ENCODE data around the gene ARHGAP8. TPM values are rescaled to one million over a fixed set of nuclear protein-coding genes. Genes with fewer than 3 reads are reported as not detected.

ARHGAP8 gene
- total RNA-seq, 4 donors from 2014 or later: 1.7 to 5.7 (median 3.0) TPM

DNA sequence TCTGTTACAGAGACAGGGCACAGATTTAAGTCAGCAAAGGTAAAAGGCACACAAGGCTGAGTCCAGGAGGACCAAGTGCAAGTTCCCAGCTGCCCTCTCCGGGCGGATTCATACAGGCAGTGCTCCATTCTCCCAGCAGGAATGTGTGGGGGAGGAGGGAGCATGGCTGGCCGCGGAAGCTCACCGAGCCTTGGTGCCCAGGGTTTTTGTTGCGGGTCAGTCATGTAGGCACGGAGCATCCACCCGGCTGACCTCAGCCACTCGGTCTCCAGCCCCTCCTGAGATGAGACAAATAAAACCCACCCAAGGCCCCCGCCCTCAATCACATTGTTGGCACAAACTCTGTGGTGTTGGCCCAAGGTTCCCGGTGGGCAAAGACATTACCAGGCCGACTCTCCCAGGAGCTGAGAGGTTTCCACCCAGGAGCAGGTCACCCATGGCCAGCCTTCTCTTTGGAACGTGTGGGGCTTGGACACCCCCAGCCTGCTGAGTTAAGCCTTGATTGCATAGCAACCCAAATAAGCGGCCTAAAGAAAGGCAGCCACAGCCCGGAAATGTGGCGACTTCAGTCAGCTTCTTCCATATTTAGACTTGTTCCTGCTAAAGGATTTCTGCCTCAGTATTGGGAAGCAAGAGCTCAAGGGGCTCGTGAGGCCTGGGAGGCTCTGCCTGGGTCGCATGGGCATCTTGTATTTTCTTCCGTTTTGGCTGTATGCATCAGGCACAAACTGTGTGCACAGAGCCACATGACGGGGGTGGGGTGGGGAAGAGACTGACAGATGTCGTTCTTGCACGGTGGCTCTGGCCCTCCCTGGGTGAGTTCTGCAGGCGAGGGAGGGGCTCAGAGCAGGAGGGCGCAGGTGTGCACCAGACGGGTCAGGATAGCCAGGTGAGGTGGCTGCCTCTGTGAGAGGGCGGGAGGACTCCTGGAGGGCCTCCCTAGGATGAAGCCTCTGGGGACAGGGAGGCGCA, 63.0 kb downstream of the ARHGAP8 start:
- Histone ChIP-seq H3K27ac (no peak overlapping the region), H3K36me3 (no peaks in the 10 kb centered on the region), H3K9me3 (peaks cover 0 to 9% (median 0%) of the 10 kb centered on the region in 4 donors), H3K4me3 (no peak overlapping the region), H3K27me3 (no peaks in the 10 kb centered on the region), H3K4me1 (peaks cover 0 to 1% (median 0%) of the 10 kb centered on the region in 4 donors)
- DNase-seq (ENCODE audit: low spot score in 2 of 2): no peak
- 60 to 74% methylated on average over 24 to 27 of the region's 27 CpGs for WGBS, 2 donors
- TF ChIP-seq, protein P1, sequence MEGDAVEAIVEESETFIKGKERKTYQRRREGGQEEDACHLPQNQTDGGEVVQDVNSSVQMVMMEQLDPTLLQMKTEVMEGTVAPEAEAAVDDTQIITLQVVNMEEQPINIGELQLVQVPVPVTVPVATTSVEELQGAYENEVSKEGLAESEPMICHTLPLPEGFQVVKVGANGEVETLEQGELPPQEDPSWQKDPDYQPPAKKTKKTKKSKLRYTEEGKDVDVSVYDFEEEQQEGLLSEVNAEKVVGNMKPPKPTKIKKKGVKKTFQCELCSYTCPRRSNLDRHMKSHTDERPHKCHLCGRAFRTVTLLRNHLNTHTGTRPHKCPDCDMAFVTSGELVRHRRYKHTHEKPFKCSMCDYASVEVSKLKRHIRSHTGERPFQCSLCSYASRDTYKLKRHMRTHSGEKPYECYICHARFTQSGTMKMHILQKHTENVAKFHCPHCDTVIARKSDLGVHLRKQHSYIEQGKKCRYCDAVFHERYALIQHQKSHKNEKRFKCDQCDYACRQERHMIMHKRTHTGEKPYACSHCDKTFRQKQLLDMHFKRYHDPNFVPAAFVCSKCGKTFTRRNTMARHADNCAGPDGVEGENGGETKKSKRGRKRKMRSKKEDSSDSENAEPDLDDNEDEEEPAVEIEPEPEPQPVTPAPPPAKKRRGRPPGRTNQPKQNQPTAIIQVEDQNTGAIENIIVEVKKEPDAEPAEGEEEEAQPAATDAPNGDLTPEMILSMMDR (IDR thresholded peaks at IDR 0.05): no peak

DNA sequence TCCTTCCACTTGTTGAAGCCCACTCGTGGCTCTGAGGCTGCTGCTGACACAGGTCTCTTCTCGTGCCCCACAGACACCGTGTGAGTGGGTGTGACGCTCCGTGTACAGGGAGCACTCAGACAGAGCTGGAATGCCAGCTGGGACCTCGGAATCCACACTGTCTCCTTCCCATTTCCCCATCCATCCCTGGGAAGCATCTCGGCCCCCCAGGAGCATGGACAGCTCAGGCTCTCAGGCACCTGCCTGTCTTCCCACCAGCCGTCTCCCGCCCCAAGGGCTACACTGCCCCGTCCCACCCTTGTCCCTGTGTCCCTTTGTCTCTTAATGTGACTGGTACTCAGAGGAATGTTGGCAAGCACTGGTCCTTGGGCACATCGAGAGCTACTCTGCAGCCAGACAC, 63.8 kb downstream of the ARHGAP8 start:
- H3K4me1 ChIP-seq: peaks cover 0 to 7% (median 0%) of the 10 kb centered on the region in 4 donors
- H3K36me3 ChIP-seq: no peaks in the 10 kb centered on the region
- WGBS, 2 donors: 62 to 64% methylated on average over 11 of the region's 11 CpGs
- H3K27ac ChIP-seq: no peak overlapping the region
- H3K9me3 ChIP-seq: peaks cover 0 to 9% (median 0%) of the 10 kb centered on the region in 4 donors
- DNase-seq (ENCODE audit: low spot score in 2 of 2): no peak
- H3K4me3 ChIP-seq: no peak overlapping the region
- TF ChIP-seq EP300 (IDR thresholded peaks at IDR 0.05) (no peak), POLR2A (IDR thresholded peaks at IDR 0.05) (no peak)
- TF ChIP-seq, protein P1 (IDR thresholded peaks at IDR 0.05): no peak
- no peaks in the 10 kb centered on the region for H3K27me3 ChIP-seq

DNA sequence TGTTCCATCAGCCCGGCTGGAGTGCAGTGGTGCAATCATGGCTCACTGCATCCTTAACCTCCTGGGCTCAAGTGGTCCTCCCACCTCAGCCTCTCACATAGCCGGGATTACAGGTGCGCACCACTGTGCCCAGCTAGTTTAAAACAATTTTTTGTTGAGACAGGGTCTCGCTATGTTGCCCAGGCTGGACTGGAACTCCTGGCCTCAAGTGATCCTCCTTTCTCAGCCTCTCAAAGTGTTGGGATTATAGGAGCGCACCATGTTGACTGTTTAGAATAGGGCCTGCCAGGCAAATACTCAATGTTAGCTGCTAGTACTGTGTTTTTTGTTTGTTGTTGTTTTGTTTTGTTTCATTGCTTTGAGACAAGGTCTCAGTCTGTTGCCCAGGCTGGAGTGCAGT, 66.4 kb downstream of the ARHGAP8 start:
- Histone ChIP-seq H3K9me3 (no peaks in the 10 kb centered on the region), H3K4me1 (peaks cover 0 to 11% (median 0%) of the 10 kb centered on the region in 4 donors), H3K27me3 (no peaks in the 10 kb centered on the region), H3K36me3 (no peaks in the 10 kb centered on the region), H3K27ac (no peak overlapping the region), H3K4me3 (no peak overlapping the region)
- TF ChIP-seq EP300 (IDR thresholded peaks at IDR 0.05) (no peak), POLR2A (IDR thresholded peaks at IDR 0.05) (no peak)
- TF ChIP-seq, protein P1 (IDR thresholded peaks at IDR 0.05): no peak
- WGBS, 2 donors: 94% methylated on average over 5 of the region's 5 CpGs
- DNase-seq (ENCODE audit: low spot score in 2 of 2): no peak

DNA sequence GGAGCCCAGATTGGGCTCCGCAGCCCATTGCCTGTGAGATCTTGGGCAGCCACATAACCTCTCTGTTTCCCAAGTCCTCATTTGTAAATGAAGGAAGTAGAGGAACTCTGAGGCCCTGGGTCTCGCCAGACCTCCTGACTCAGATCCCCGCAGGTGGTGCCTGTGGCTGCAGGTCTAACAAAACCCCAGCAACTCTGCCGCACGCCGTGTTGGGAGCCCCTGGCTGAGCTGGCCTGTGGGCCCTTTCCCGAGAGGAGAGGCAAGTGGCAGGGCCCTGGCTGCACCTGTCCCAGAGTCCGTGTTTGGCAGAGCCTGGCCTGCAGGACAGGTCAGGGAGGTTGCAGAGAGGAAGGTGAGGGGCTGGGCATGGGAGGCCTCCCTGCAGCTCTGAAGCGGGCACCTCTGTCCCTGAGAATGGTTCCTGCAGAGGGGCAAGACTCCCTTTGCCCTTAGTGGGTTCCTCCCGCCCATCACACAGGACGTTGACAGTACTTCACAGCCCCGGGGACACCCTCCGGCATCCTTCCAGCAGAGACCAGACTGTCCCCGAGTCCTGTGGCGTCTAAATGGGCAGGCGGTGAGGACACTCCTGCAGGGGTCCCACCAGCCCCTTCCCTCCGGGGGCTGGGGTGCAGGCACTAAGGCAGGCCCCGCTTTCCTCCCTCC, 67.7 kb downstream of the ARHGAP8 start:
- 70 to 85% methylated on average over 7 to 16 of the region's 18 CpGs for WGBS, 2 donors
- H3K4me1 ChIP-seq: peaks cover 0 to 11% (median 0%) of the 10 kb centered on the region in 4 donors
- DNase-seq (ENCODE audit: low spot score in 2 of 2): no peak
- no peaks in the 10 kb centered on the region for H3K9me3 ChIP-seq
- H3K27me3 ChIP-seq: no peaks in the 10 kb centered on the region
- TF ChIP-seq, protein P1 (IDR thresholded peaks at IDR 0.05): no peak
- TF ChIP-seq EP300 (IDR thresholded peaks at IDR 0.05): no peak
- TF ChIP-seq POLR2A (IDR thresholded peaks at IDR 0.05): no peak
- H3K36me3 ChIP-seq: no peaks in the 10 kb centered on the region
- no peak overlapping the region for H3K27ac ChIP-seq
- H3K4me3 ChIP-seq: no peak overlapping the region

Data from tibial nerve (tissue), 4 donors.